Measurements from ENCODE around the gene GJB2.

DNA sequence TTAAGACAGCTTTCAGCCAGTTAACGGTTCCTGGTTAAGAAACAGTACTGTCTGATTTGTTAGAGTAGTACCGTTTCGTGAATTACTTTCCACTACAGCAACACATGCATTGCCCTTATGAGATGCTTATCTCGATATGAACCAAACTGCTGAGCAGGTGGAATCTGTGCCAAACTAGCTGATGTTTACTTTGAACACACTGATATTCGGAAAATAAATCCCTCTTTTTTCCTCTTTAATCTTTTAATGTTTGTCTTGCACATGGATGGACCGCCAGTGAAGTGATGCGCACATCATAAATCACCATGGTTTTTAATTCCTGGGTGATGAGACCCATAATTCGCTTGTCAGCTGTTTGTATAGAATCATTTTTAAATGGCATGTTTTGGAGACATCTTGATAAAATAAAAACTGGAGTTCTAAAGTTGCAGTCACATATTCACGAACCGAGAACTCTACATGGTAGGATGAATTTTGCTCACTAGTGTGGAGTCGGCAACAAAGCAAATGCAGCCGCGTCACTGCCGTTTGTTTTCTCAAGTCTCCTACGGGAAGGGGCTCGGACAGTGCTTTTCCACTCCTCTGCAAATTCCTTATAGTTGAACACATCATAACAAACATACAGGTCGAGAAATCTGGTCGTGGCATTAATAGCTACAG is 33.0 kb downstream of the GJB2 start:
- TF ChIP-seq, protein P1, sequence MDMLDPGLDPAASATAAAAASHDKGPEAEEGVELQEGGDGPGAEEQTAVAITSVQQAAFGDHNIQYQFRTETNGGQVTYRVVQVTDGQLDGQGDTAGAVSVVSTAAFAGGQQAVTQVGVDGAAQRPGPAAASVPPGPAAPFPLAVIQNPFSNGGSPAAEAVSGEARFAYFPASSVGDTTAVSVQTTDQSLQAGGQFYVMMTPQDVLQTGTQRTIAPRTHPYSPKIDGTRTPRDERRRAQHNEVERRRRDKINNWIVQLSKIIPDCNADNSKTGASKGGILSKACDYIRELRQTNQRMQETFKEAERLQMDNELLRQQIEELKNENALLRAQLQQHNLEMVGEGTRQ (IDR thresholded peaks at IDR 0.05; ENCODE audit: low read depth, low read length): no peak
- TF ChIP-seq, protein P2, sequence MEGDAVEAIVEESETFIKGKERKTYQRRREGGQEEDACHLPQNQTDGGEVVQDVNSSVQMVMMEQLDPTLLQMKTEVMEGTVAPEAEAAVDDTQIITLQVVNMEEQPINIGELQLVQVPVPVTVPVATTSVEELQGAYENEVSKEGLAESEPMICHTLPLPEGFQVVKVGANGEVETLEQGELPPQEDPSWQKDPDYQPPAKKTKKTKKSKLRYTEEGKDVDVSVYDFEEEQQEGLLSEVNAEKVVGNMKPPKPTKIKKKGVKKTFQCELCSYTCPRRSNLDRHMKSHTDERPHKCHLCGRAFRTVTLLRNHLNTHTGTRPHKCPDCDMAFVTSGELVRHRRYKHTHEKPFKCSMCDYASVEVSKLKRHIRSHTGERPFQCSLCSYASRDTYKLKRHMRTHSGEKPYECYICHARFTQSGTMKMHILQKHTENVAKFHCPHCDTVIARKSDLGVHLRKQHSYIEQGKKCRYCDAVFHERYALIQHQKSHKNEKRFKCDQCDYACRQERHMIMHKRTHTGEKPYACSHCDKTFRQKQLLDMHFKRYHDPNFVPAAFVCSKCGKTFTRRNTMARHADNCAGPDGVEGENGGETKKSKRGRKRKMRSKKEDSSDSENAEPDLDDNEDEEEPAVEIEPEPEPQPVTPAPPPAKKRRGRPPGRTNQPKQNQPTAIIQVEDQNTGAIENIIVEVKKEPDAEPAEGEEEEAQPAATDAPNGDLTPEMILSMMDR (conservative IDR thresholded peaks at IDR 0.05; ENCODE audit: low read depth, low read length): no peak
- TF ChIP-seq POLR2A (IDR thresholded peaks at IDR 0.05; ENCODE audit: low read depth, low read length): no peak
- TF ChIP-seq FOS (IDR thresholded peaks at IDR 0.05; ENCODE audit: low read depth, low read length): no peak
- TF ChIP-seq RFX5 (IDR thresholded peaks at IDR 0.05; ENCODE audit: low read depth, low read length): no peak
- TF ChIP-seq RCOR1 (IDR thresholded peaks at IDR 0.05; ENCODE audit: insufficient replicate concordance, low read length): no peak
- TF ChIP-seq NFE2L2 (IDR thresholded peaks at IDR 0.05; ENCODE audit: low read depth, low read length): no peak
- TF ChIP-seq SMC3 (IDR thresholded peaks at IDR 0.05; ENCODE audit: low read depth, low read length): no peak
- no peak for TF ChIP-seq RAD21 (IDR thresholded peaks at IDR 0.05; ENCODE audit: low read length)
- no peak for TF ChIP-seq BHLHE40 (IDR thresholded peaks at IDR 0.05; ENCODE audit: low read depth, low read length)
- TF ChIP-seq, protein P3, sequence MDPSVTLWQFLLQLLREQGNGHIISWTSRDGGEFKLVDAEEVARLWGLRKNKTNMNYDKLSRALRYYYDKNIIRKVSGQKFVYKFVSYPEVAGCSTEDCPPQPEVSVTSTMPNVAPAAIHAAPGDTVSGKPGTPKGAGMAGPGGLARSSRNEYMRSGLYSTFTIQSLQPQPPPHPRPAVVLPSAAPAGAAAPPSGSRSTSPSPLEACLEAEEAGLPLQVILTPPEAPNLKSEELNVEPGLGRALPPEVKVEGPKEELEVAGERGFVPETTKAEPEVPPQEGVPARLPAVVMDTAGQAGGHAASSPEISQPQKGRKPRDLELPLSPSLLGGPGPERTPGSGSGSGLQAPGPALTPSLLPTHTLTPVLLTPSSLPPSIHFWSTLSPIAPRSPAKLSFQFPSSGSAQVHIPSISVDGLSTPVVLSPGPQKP (IDR thresholded peaks at IDR 0.05; ENCODE audit: borderline replicate concordance, low read depth, low read length): no peak
- no peak for TF ChIP-seq CEBPB (IDR thresholded peaks at IDR 0.05; ENCODE audit: low read depth, low read length)
- TF ChIP-seq MXI1 (IDR thresholded peaks at IDR 0.05; ENCODE audit: borderline replicate concordance, low read depth, low read length): no peak
- peak; percentile 40 for TF ChIP-seq MAFK (IDR thresholded peaks at IDR 0.05; ENCODE audit: low read depth, low read length)
